ENCODE results near the gene MASP1.

DNA sequence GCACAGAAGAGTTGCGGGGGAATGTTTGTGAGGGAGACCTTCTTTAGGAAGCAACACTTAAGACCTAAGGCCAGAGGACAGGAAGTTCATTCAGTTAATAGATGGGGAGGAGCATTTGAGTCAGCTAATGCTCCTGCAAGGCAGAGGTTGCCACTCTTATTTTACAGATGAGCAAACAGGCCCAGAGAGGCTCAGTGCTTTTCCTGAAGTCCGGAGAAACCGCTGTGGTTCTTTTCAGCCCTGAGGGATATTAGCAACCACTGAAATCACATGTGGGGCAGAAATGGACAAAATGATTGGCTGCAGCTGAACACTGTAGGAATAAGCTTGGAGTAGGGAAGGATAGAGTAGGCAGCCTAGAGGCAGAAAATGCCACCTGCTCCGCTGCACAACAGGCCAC lies 43.4 kb upstream of the MASP1 start:
- TF ChIP-seq POLR2AphosphoS5 (IDR thresholded peaks at IDR 0.05; ENCODE audit: low read depth, low read length) (no peak), CTCF (IDR thresholded peaks at IDR 0.05) (no peak), REST (IDR thresholded peaks at IDR 0.05; ENCODE audit: insufficient read depth in 1 of 2, low read depth in 2 of 2, low read length in 1 of 2) (no peak), TCF7L2 (IDR thresholded peaks at IDR 0.05; ENCODE audit: low read depth, low read length) (no peak)
